BLaER1 treated with 17β-estradiol and CSF1 and Interleukin-3, amounts not matched to agents 10 nM and 100 nM (cell line): ENCODE results near the gene ALK.

Source experiments
- H3K27ac ChIP-seq, 11 experiments: shearing (Covaris generic); formaldehyde crosslinking; 2 replicates each; pipeline ENCODE4 v1.8.1; 2022
- H3K27me3 ChIP-seq, 11 experiments: shearing (Covaris generic); formaldehyde crosslinking; 2 replicates each; pipeline ENCODE4 v1.8.1; 2022
- H3K36me3 ChIP-seq, 11 experiments: shearing (Covaris generic); formaldehyde crosslinking; 2 replicates each; pipeline ENCODE4 v1.8.1; 2022
- H3K4me1 ChIP-seq, 10 experiments: shearing (Covaris generic); formaldehyde crosslinking; 2 replicates each; pipeline ENCODE4 v1.8.1; 2022
- H3K4me2 ChIP-seq, 11 experiments: shearing (Covaris generic); formaldehyde crosslinking; 2 replicates each; pipeline ENCODE4 v1.8.1; 2022
- H3K4me3 ChIP-seq, 10 experiments: shearing (Covaris generic); formaldehyde crosslinking; 2 replicates each; pipeline ENCODE4 v1.8.1; 2022
- H3K9ac ChIP-seq, 11 experiments: shearing (Covaris generic); formaldehyde crosslinking; 2 replicates each; pipeline ENCODE4 v1.8.1; 2022
- H3K9me3 ChIP-seq, 11 experiments: shearing (Covaris generic); formaldehyde crosslinking; replicated peaks in 1 of 11; 2 replicates each; pipeline ENCODE4 v1.8.1; 2022
- H4K20me1 ChIP-seq, 11 experiments: shearing (Covaris generic); formaldehyde crosslinking; 2 replicates each; pipeline ENCODE4 v1.8.1; 2022
- Cebpa-rat ChIP-seq, 11 experiments: shearing (Covaris generic); IDR thresholded peaks; 2 replicates each; pipeline ENCODE4 v1.8.1; 2022

The ALK gene

DNA sequence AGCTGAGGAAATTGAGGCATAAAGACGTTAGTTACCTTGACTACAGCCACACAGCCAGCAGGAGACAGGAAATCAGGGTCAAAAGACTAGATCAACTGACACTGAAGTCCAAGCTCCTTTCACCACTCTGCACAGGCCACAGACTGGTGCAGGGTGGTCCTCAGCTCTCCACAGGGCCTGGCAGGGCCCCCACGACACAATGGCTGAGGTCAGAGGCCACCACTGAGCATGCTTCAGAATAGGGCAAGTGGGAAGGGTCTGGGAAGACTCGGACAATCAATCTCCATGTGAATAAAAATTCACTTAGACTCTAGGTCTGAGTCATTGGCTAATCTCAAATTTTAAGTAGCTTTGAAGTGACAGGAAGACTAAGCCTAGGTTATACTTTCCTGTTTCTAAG lies 201.7 kb downstream of the ALK start:
- Histone ChIP-seq H3K36me3 (no peaks in the 10 kb centered on the region), H3K9me3 (no peaks in the 10 kb centered on the region), H3K9ac (no peak overlapping the region), H3K27ac (no peak overlapping the region), H3K4me3 (no peak overlapping the region), H3K27me3 (no peaks in the 10 kb centered on the region), H4K20me1 (no peaks in the 10 kb centered on the region), H3K4me1 (no peaks in the 10 kb centered on the region), H3K4me2 (no peak overlapping the region)
- no peak for TF ChIP-seq Cebpa-rat (IDR thresholded peaks at IDR 0.05)

GRCh38 chr2:29718076-29718686 lies 203.2 kb downstream of the ALK start:
- Histone ChIP-seq H3K36me3 (no peaks in the 10 kb centered on the region), H3K4me3 (no peak overlapping the region), H4K20me1 (no peaks in the 10 kb centered on the region), H3K9ac (no peak overlapping the region), H3K4me2 (no peak overlapping the region), H3K4me1 (no peaks in the 10 kb centered on the region), H3K27me3 (no peaks in the 10 kb centered on the region), H3K9me3 (no peaks in the 10 kb centered on the region), H3K27ac (no peak overlapping the region)
- no peak for TF ChIP-seq Cebpa-rat (IDR thresholded peaks at IDR 0.05)

- no peaks in the 10 kb centered on the region for H4K20me1 ChIP-seq
- no peak for TF ChIP-seq Cebpa-rat (IDR thresholded peaks at IDR 0.05)
- no peak overlapping the region for H3K27ac ChIP-seq
- H3K4me1 ChIP-seq, result peaks cover 0 to 12% (median 8%) of the 10 kb centered on the region in 10 experiments; a peak in 12 of 20 replicates
- no peak overlapping the region for H3K4me3 ChIP-seq
- no peaks in the 10 kb centered on the region for H3K36me3 ChIP-seq
- H3K4me2 ChIP-seq, result no peak overlapping the region
- no peaks in the 10 kb centered on the region for H3K27me3 ChIP-seq
- no peak overlapping the region for H3K9ac ChIP-seq
- peaks cover 0 to 3% (median 0%) of the 10 kb centered on the region in 11 experiments; a peak in 1 of 22 replicates for H3K9me3 ChIP-seq
Measured at GRCh38 chr2:29715655-29716054, 205.7 kb downstream of the ALK start.

DNA sequence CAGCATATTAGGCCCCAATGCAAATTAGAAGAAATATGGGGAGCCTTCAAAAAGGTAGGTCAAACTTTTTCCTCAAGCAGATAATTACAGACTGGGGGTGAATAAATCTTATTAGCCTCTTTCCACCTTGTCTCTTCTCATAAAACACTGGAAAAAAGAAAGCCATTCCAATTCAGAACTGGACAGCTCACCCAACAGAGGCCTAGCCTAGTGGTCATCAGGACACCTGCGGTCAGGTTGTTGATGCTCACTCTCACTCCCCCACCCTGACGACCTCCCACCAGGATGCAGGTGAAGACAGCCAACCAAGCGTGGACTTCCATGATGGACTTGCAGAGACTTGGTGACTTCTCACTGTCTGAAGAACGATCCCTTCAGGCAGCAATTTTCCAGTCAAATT lies 207.1 kb downstream of the ALK start:
- Histone ChIP-seq H3K4me1 (peaks cover 0 to 12% (median 8%) of the 10 kb centered on the region in 10 experiments; a peak in 12 of 20 replicates), H3K27ac (no peak overlapping the region), H3K9ac (no peak overlapping the region), H3K36me3 (no peaks in the 10 kb centered on the region), H3K9me3 (peaks cover 0 to 5% (median 0%) of the 10 kb centered on the region in 11 experiments; a peak in 1 of 22 replicates), H4K20me1 (no peaks in the 10 kb centered on the region), H3K4me3 (no peak overlapping the region), H3K27me3 (no peaks in the 10 kb centered on the region), H3K4me2 (no peak overlapping the region)
- no peak for TF ChIP-seq Cebpa-rat (IDR thresholded peaks at IDR 0.05)

GRCh38 chr2:29706171-29706720 lies 215.1 kb downstream of the ALK start:
- Histone ChIP-seq H3K27me3 (no peaks in the 10 kb centered on the region), H3K4me3 (no peak overlapping the region)
- no peak for TF ChIP-seq Cebpa-rat (IDR thresholded peaks at IDR 0.05)

GRCh38 chr2:29705616-29706015 lies 215.8 kb downstream of the ALK start:
- H3K9me3 ChIP-seq, result peaks cover 0 to 2% (median 0%) of the 10 kb centered on the region in 11 experiments; a peak in 1 of 22 replicates
- H3K27ac ChIP-seq, result no peak overlapping the region
- no peaks in the 10 kb centered on the region for H3K27me3 ChIP-seq
- no peaks in the 10 kb centered on the region for H3K36me3 ChIP-seq
- H4K20me1 ChIP-seq, result no peaks in the 10 kb centered on the region
- H3K4me1 ChIP-seq, result no peaks in the 10 kb centered on the region
- no peak overlapping the region for H3K4me2 ChIP-seq
- H3K9ac ChIP-seq, result no peak overlapping the region
- no peak for TF ChIP-seq Cebpa-rat (IDR thresholded peaks at IDR 0.05)
- no peak overlapping the region for H3K4me3 ChIP-seq

More at GRCh38 chr2:29706171-29706720, 215.1 kb downstream of the ALK start:
- H3K4me2 ChIP-seq, result no peak overlapping the region
- no peaks in the 10 kb centered on the region for H4K20me1 ChIP-seq
- no peaks in the 10 kb centered on the region for H3K4me1 ChIP-seq
- no peaks in the 10 kb centered on the region for H3K36me3 ChIP-seq
- H3K27ac ChIP-seq, result no peak overlapping the region
- peaks cover 0 to 5% (median 0%) of the 10 kb centered on the region in 11 experiments; a peak in 1 of 22 replicates for H3K9me3 ChIP-seq
- no peak overlapping the region for H3K9ac ChIP-seq

GRCh38 chr2:29703336-29703735 lies 218.1 kb downstream of the ALK start:
- H3K36me3 ChIP-seq, result no peaks in the 10 kb centered on the region
- H3K4me3 ChIP-seq, result no peak overlapping the region
- TF ChIP-seq Cebpa-rat (IDR thresholded peaks at IDR 0.05), result no peak
- H3K4me1 ChIP-seq, result no peaks in the 10 kb centered on the region
- no peaks in the 10 kb centered on the region for H4K20me1 ChIP-seq
- H3K9me3 ChIP-seq, result no peaks in the 10 kb centered on the region
- no peaks in the 10 kb centered on the region for H3K27me3 ChIP-seq
- H3K9ac ChIP-seq, result no peak overlapping the region
- no peak overlapping the region for H3K4me2 ChIP-seq
- H3K27ac ChIP-seq, result no peak overlapping the region

DNA sequence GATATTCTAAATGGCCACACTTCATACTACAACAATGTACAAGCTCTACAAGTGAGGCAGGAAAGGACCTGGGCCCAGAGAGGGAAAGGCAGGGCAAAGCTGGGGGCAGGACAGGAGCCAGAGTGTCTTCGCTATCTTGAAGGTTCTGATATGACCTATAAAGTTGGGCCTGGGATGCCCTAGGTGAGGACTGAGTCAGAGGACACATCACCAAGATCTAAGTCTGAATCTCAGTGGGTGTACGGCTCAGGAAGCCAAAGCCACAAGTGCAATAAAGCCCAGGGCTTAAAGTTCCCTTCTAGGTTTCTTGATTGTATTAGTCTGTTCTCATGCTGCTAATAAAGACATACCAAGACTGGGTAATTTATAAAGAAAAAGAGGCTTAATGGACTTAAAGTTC lies 219.1 kb downstream of the ALK start:
- H3K4me1 ChIP-seq, result no peaks in the 10 kb centered on the region
- H3K4me3 ChIP-seq, result no peak overlapping the region
- H3K27ac ChIP-seq, result no peak overlapping the region
- no peak overlapping the region for H3K9ac ChIP-seq
- no peak overlapping the region for H3K4me2 ChIP-seq
- no peaks in the 10 kb centered on the region for H3K9me3 ChIP-seq
- no peaks in the 10 kb centered on the region for H3K27me3 ChIP-seq
- no peaks in the 10 kb centered on the region for H4K20me1 ChIP-seq
- no peak for TF ChIP-seq Cebpa-rat (IDR thresholded peaks at IDR 0.05)
- no peaks in the 10 kb centered on the region for H3K36me3 ChIP-seq

DNA sequence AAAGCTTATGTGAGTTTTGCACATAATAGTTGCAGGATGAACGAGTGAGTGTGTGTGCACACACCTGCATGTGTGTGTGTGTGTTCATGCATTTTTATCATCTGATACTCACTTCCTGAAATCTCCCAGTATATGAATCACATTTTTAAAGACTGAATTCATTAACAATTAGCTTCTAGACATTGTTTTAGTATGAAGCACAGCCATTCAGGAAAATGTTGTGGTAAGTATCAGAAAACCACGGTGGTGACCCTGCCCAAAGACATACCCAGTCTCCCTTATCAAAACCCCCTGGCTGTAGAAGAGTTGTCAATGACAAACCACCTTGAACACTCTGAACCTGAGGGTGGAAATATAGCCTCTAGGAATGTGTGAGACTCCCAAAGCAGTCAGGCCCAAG lies 220.8 kb downstream of the ALK start:
- no peaks in the 10 kb centered on the region for H3K36me3 ChIP-seq
- no peak overlapping the region for H3K9ac ChIP-seq
- no peaks in the 10 kb centered on the region for H3K4me1 ChIP-seq
- no peak for TF ChIP-seq Cebpa-rat (IDR thresholded peaks at IDR 0.05)
- H3K27ac ChIP-seq, result no peak overlapping the region
- H3K27me3 ChIP-seq, result no peaks in the 10 kb centered on the region
- no peaks in the 10 kb centered on the region for H3K9me3 ChIP-seq
- no peak overlapping the region for H3K4me3 ChIP-seq
- no peak overlapping the region for H3K4me2 ChIP-seq
- no peaks in the 10 kb centered on the region for H4K20me1 ChIP-seq

GRCh38 chr2:29699045-29699444 lies 222.3 kb downstream of the ALK start:
- Histone ChIP-seq H3K27ac (no peak overlapping the region), H3K4me1 (no peaks in the 10 kb centered on the region), H3K9ac (no peak overlapping the region), H3K27me3 (no peaks in the 10 kb centered on the region), H3K9me3 (peaks cover 0 to 8% (median 0%) of the 10 kb centered on the region in 11 experiments; a peak in 2 of 22 replicates), H3K36me3 (no peaks in the 10 kb centered on the region), H3K4me3 (no peak overlapping the region), H4K20me1 (no peaks in the 10 kb centered on the region), H3K4me2 (no peak overlapping the region)
- no peak for TF ChIP-seq Cebpa-rat (IDR thresholded peaks at IDR 0.05)
